HG03175 (cell line): Measurements from ENCODE around the gene CACNA2D4.

Experiments used
- ATAC-seq: cut with Tn5 transposase; IDR thresholded peaks from one replicate; pipeline ENCODE4 v1.9.1; 2021; ENCODE audit warnings: mild to moderate bottlenecking, moderate library complexity; ENCODE audit not compliant: unreplicated experiment

The CACNA2D4 gene

GRCh38 chr12:1847411-1847810, 71.0 kb downstream of the CACNA2D4 start:
- ATAC-seq = no peak

GRCh38 chr12:1846421-1847405, 71.7 kb downstream of the CACNA2D4 start:
- no peak for ATAC-seq

- no peak for ATAC-seq
Measured at GRCh38 chr12:1845886-1846285, 72.6 kb downstream of the CACNA2D4 start.

- ATAC-seq = no peak
Measured at GRCh38 chr12:1845427-1845826, 73.0 kb downstream of the CACNA2D4 start.

- ATAC-seq = no peak
Measured at GRCh38 chr12:1844661-1845409, 73.6 kb downstream of the CACNA2D4 start.

- ATAC-seq = no peak
Measured at GRCh38 chr12:1844223-1844622, 74.2 kb downstream of the CACNA2D4 start.

GRCh38 chr12:1843641-1844005, 74.8 kb downstream of the CACNA2D4 start:
- ATAC-seq = no peak

GRCh38 chr12:1842905-1843640, 75.4 kb downstream of the CACNA2D4 start:
- no peak for ATAC-seq

- ATAC-seq = no peak
Measured at GRCh38 chr12:1842183-1842904, 76.1 kb downstream of the CACNA2D4 start.

GRCh38 chr12:1841586-1842182, 76.8 kb downstream of the CACNA2D4 start:
- no peak for ATAC-seq

GRCh38 chr12:1840981-1841425, 77.4 kb downstream of the CACNA2D4 start:
- no peak for ATAC-seq

GRCh38 chr12:1839956-1840951, 78.2 kb downstream of the CACNA2D4 start:
- no peak for ATAC-seq

GRCh38 chr12:1839464-1839863, 79.0 kb downstream of the CACNA2D4 start:
- ATAC-seq = no peak

- no peak for ATAC-seq
Measured at GRCh38 chr12:1838994-1839365, 79.5 kb downstream of the CACNA2D4 start.

- ATAC-seq = no peak
Measured at GRCh38 chr12:1838205-1838993, 80.1 kb downstream of the CACNA2D4 start.

- ATAC-seq = no peak
Measured at GRCh38 chr12:1837541-1838204, 80.8 kb downstream of the CACNA2D4 start.

GRCh38 chr12:1836854-1837421, 81.5 kb downstream of the CACNA2D4 start:
- ATAC-seq = no peak
